SK-N-SH (cell line): ENCODE measurements around the gene ZSWIM8. TPM values are rescaled to one million over a fixed set of nuclear protein-coding genes. Genes with fewer than 3 reads are reported as not detected.

ENCODE experiments used
- polyA plus RNA-seq, 3 experiments: library from polyadenylated mRNA; depleted of rRNA; stranded (reverse); fragments of >200 nt; gene quantifications; 2 replicates each; pipeline ENCODE4 v1.2.3, GENCODE V29; 2012
- small RNA-seq, 7 experiments: library from RNA; depleted of rRNA; stranded (forward); fragments of <200 nt; gene quantifications; one replicate each; pipeline ENCODE3, GENCODE V24; 2012

ZSWIM8 gene
- polyA plus RNA-seq, 1 of the 3 experiments (the other 2 are of a cell fraction) = 97.3 TPM

Small RNAs within 50 kb of the gene (small RNA-seq; reads per million reads assigned to genes)
- gene AC022400.4 (0 reads per million in 7 experiments), gene AC022400.9 (0 reads per million in 7 experiments), gene ZSWIM8-AS1 (0 reads per million in 7 experiments)

Other genes with a start within 250 kb of the ZSWIM8 start
- 6.5 and 11.0 TPM in 2 replicates for gene USP54, start 194.3 kb upstream of the ZSWIM8 start, polyA plus RNA-seq (2012; rRNA removed)
- gene MYOZ1, start 144.1 kb upstream of the ZSWIM8 start, polyA plus RNA-seq (2012; rRNA removed) = 0.24 and 0.26 TPM in 2 replicates
- gene SYNPO2L, start 129.6 kb upstream of the ZSWIM8 start, polyA plus RNA-seq (2012; rRNA removed) = 0.05 TPM in 1 of 2 replicates, not detected in the other
- 3.8 and 4.8 TPM in 2 replicates for gene AGAP5, start 87.5 kb upstream of the ZSWIM8 start, polyA plus RNA-seq (2012; rRNA removed)
- 73.6 and 99.2 TPM in 2 replicates for gene SEC24C, start 41.2 kb upstream of the ZSWIM8 start, polyA plus RNA-seq (2012; rRNA removed)
- gene CHCHD1, start 3.6 kb upstream of the ZSWIM8 start, polyA plus RNA-seq (2012; rRNA removed) = 57.8 and 60.9 TPM in 2 replicates
- 22.1 and 24.1 TPM in 2 replicates for gene NDST2, start 26.0 kb downstream of the ZSWIM8 start, polyA plus RNA-seq (2012; rRNA removed)
- 41.4 and 52.2 TPM in 2 replicates for gene CAMK2G, start 88.9 kb downstream of the ZSWIM8 start, polyA plus RNA-seq (2012; rRNA removed)
- 159 and 200 TPM in 2 replicates for gene PLAU, start 125.5 kb downstream of the ZSWIM8 start, polyA plus RNA-seq (2012; rRNA removed)
- 147 and 190 TPM in 2 replicates for gene VCL, start 212.5 kb downstream of the ZSWIM8 start, polyA plus RNA-seq (2012; rRNA removed)